T47D (cell line): ENCODE data around the gene STX7.
A peak's percentile ranks its signal among the peaks of the same experiment; 100 is the strongest.
"Not testable (repeated sequence)": the region's sequence is repeated elsewhere in the genome, so short reads cannot be mapped to it uniquely, and the experiment has no call there.

ENCODE experiments used
- DNase-seq, 2 experiments: peaks; one replicate each; pipeline versions ENCODE4 v3.0.0 to v3.0.0-alpha.2; 2011 to 2012; ENCODE audit warnings: low read depth in 1 of 2, low spot score in 1 of 2
- JUND ChIP-seq: IDR thresholded peaks from 2 replicates; pipeline ENCODE4 v1.6.1; 2012; ENCODE audit warnings: low read depth
- in situ Hi-C: cut with HindIII; loops from 2 replicates; pipeline ENCODE4 v1.10.0; 2016; ENCODE audit warnings: low sequenced_read_pairs, low pct_unique_long_range_greater_than_20kb

STX7 gene, protein sequence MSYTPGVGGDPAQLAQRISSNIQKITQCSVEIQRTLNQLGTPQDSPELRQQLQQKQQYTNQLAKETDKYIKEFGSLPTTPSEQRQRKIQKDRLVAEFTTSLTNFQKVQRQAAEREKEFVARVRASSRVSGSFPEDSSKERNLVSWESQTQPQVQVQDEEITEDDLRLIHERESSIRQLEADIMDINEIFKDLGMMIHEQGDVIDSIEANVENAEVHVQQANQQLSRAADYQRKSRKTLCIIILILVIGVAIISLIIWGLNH

DNA sequence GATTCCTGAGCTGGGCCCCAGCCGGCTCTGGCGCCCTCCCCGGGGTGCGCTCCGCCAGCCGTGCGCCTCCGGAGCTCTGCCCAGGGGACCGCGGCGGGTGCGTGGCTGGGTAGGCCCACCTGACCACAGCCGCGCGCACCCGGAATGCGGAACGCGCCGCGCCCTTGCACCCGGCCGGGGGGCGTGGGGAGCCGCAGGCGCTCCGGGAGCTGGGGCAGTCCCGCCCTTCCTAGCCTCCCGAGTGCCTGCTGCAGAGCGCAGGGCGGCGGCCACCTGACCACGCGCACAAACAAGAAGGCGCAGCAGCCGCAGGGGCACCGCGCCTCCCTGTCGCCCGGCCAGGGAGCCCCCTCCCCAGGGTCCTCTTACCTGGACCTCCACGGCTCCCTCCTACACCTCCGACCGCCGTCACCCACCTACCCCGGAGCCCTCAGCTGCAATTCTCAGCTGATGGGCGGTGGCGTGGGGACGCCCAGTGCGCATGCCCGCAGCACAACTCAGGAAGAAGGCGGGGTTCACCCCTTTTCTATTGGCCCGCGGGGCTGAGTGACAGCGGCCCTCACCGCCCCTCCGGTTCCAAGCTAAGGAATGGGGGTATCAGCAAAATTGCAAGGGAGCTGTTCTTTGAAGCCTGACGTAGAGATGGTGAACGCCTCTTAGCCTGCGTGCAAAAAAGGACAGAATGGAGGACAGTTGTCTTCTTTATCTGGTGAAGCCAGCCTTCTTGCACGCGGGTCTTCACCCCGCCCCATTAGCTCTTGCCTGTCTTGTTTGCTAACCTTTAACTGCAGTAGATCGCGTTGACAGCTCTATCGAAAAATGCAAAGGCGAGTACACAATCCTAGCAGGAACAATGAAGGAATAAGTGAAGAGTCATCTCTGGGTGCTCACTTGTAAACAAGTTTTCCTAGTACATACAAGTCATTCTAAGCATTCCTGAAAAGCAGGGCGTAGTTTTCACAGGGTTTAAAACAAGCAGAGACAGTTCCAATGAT is at the start of gene STX7:
Gene STX7, minus strand, starts transcription at position 479 of the 995 bp plus-strand sequence. CDS start 9,586 bp downstream, outside the sequence.
- DNase-seq, result peak; percentile 80 to 84
- TF ChIP-seq JUND, result no peak
- in situ Hi-C loops, result no loop called here

DNA sequence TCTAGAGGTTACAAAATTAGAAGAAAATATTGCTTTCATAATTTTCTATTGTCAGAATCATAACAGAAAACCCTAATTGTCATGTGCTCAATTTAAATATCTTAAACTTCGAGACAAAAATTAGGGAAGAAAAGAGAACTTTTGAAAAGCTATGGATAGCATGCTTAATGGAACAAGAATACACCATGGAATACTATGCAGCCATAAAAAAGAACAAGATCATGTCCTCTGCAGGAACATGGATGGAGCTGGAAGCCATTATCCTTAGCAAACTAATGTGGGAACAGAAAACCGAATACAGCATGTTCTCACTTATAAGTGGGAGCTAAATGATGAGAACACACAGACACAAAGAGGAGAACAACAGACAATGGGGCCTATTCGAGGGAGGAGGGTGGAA is 47.2 kb upstream of the STX7 start:
- DNase-seq, in situ Hi-C loops: not testable (repeated sequence)

DNA sequence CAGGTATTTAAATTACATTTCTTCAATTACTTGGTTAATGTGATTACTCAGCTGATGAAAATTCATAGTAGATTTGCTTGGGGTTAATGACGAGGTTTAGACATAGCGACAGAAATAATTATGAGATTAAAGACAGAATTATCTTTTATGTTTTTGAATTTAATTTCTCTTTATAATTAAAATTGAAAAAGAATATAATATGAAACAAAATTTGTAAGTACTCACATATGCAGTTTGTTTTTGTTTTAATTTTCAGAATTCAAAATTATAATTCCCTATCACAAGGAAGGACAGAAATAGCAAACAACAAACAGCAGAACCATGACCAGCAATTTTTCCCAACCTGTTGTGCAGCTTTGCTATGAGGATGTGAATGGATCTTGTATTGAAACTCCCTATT is 39.5 kb upstream of the STX7 start, which contains the start of gene TAAR8:
Gene TAAR8, plus strand, starts transcription at position 301 of the 400 bp plus-strand sequence. Its CDS starts 21 bp downstream, at position 322.
- no peak for DNase-seq
- in situ Hi-C loops, result no loop called here
- TF ChIP-seq JUND, result no peak

DNA sequence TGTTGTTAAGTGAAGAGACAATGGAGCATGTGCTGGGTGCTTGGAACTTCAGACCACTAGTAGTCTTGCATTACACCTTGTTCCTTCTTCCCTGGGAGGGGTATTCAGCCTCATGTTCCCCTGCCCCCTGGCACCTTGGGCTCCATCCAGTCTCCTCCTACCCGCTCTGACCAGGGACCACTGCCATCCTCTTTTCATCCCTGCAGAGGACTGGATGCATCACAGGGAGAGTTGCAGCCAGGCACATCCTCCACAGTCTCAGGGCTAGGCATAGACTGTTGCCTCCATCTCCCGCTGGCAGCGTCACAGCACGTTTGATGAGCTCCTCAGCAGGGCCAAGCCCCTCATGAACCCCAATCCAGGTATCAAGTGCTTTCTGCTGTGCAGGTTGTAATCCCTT is 38.3 kb upstream of the STX7 start:
- in situ Hi-C loops, result no loop called here
- no peak for TF ChIP-seq JUND
- DNase-seq, result no peak

DNA sequence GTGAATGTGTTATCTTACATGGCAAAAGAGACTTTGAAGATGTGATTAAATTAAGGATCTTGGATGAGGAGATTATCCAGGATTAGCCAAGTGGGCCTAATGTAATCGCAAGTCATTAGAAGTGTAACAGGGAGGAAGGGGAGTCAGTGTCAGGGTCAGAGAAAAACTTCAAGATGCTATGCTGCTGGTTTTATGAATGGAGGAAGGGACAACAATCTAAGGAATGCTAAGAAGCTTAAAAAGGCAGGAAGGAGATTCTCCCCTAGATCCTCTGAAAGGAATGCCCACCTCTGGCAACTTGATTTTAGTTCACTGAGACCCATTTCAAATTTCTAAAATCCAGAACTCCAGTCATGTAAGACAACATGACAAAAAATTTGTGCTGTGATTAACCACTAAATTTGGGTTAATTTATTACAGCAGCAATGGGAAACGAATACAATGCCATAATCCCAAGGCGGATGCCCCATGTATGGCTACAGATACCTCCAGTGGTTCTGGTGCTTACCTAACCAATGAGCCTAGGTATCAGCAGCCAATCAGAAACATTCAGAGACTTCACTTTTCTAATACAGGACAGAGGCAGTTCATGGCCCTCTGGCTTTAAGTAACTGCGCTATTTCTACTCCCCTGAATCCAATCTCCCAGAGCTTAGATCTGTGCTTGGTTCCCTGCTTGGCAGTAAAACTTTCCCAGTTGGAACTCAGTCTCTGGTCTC is 36.0 kb upstream of the STX7 start:
- in situ Hi-C loops, result no loop called here
- TF ChIP-seq JUND, result no peak
- DNase-seq, result no peak

DNA sequence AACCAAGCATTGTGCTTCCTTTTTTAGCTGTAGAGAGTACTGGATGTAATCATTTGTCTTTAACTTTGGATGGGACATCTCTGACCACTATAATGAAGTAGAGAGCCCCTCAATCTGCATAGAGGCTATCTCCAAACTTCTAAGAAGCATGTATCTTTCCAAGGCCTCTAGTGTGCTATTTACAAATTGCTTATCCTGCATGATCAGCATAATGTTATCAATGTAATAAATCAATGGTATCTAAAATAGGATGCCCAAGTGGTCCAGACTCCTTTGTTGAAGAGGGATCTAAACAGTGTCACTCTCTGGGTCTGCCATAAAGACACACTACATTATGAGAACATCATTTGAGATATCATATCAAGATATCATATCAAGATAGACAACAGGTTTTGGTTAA is 31.9 kb upstream of the STX7 start:
- DNase-seq, result no peak
- no peak for TF ChIP-seq JUND
- in situ Hi-C loops, result no loop called here

DNA sequence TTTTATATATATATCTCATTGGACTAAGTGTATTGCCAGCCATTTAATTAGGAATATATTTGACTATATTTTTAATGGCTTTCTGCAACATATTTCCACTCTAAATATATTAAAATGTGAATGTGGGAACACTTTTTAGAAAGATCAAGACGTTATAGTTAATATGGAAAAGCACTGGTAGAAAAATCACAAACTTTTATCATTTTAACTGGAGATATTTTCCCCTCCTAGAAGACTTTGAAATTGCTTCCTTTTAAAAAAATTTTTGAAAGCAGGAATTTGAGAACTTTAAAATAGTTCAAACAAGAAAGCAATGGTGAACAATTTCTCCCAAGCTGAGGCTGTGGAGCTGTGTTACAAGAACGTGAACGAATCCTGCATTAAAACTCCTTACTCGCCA is 25.1 kb upstream of the STX7 start, which contains the start of gene TAAR9:
Gene TAAR9, plus strand, starts transcription at position 301 of the 400 bp plus-strand sequence. Its CDS starts 13 bp downstream, at position 314.
- no peak for TF ChIP-seq JUND
- in situ Hi-C loops, result no loop called here

DNA sequence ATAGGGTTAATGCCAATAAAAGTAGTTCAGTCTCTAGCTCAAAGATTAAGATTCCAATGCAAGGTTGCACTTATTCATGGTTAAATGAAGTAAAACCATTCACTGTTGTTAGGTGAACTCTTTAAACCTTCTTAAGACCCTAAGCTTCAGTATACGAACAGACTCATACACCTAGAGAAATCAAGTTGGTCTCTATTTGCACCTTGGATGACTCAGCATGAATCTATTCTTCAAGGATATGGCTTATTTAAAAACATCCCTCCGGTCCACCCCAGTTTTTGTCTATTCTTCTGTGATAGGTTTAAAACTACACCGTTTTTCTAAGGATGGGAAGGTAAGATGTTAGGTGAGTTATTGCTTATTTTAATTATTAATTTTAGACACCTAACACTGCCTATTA is 24.2 kb upstream of the STX7 start:
- in situ Hi-C loops, result no loop called here
- TF ChIP-seq JUND, result no peak

More for the DNA sequence above, 25.1 kb upstream of the STX7 start, which contains the start of gene TAAR9:
- DNase-seq, result no peak

DNA sequence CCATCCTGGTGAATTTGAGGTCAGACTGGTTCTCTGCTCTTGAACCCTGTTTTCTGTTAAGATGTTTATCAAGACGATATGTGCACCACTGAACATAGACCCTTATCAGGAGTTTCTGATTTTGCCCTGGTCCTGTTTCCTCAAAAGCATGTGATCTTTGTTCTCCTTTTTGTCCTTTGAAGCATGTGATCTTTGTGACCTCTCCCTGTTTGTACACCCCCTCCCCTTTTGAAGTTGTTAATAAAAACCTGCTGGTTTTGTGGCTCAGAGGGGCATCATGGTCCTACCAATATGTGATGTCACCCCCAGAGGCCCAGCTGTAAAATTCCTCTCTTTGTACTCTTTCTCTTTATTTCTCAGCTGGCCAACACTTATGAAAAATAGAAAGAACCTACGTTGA is 21.6 kb upstream of the STX7 start:
- DNase-seq, in situ Hi-C loops: not testable (repeated sequence)

More for the DNA sequence above, 24.2 kb upstream of the STX7 start:
- DNase-seq, result no peak

DNA sequence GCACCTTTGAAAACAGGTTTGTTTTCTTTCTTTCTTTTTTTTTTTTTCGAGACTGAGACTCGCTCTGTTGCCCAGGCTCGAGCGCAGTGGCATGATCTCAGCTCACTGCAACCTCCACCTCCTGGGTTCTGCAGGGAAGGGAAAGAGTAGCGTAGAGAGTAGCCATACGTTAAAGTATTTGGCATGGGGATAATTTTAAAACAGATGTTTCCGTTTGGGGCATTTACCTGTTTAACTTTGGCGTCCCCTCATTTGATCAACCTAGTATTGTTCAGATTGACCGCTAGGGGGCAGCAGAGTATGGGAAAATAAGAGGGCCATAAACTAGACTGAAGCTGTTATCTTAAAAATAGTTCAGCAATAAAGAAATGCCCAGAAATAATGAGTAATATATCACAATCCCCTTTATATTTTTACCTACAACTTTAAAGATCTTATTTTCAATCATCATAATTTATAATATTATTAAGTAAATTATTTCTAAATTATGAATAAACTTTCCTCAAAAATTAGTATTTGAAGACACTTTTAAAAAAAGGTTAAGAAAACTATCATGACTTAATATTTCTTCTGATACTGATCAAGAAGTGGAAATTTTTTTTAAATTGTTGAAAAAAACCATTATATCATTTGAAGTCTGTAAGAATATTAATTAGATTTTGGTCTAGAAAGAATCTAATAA is 17.5 kb upstream of the STX7 start:
- in situ Hi-C loops, result no loop called here

DNA sequence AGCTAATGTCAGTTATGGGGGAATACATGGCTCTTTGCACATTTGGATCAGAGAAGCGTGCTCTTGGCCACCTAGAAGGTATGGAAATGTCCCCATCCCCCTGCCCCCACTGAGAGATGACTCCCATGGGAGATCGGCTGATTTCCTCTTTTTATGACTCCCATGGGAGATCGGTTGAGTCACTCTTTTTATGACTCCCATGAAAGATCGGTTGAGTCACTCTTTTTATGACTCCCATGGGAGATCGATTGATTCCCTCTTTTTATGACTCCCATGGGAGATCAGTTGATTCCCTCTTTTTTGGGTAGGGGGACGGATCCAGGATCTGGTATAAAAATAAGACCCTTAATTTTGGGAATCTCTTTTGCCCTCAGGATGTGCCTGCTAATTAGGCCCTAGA is 14.9 kb upstream of the STX7 start:
- no peak for TF ChIP-seq JUND
- DNase-seq, result no peak
- in situ Hi-C loops, result no loop called here

More for the DNA sequence above, 17.5 kb upstream of the STX7 start:
- peak in 1 of 2 experiments; percentile 66 for DNase-seq
- no peak for TF ChIP-seq JUND

DNA sequence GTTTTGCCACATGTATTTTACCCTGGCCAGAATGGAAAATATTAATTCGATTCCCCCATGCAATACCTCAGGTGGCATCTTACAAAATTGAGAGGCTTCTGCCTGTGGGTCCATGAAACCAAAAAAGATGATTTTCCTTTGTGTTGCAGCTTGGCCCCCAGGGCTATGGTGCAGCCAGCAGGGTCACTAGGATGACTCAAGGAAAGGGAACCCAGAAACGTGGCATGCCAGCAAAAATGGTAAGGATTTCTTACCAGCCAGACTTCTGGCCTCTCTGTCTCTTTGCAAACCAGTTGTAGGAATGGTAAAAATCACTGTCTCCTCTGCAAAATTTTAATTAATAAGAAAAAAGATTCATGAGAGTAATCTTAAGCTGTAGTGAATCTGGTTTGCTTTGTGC is 13.5 kb upstream of the STX7 start:
- in situ Hi-C loops, result no loop called here
- no peak for DNase-seq
- no peak for TF ChIP-seq JUND
